22Rv1 (cell line): ENCODE data around the gene RPL10.

Experiments
- H3K27ac ChIP-seq: fragments of 450-650 bp; 2 replicates; pipeline ENCODE4 v1.5.1; 2017
- CTCF ChIP-seq: fragments of 450-650 bp; IDR thresholded peaks from 2 replicates; pipeline ENCODE4 v1.5.1; 2017; ENCODE audit warnings: mild to moderate bottlenecking
- ZFX ChIP-seq: fragments of 450-650 bp; IDR thresholded peaks from 2 replicates; pipeline ENCODE4 v1.6.1; 2017; ENCODE audit warnings: antibody characterized with exemption, borderline replicate concordance

The RPL10 gene

DNA sequence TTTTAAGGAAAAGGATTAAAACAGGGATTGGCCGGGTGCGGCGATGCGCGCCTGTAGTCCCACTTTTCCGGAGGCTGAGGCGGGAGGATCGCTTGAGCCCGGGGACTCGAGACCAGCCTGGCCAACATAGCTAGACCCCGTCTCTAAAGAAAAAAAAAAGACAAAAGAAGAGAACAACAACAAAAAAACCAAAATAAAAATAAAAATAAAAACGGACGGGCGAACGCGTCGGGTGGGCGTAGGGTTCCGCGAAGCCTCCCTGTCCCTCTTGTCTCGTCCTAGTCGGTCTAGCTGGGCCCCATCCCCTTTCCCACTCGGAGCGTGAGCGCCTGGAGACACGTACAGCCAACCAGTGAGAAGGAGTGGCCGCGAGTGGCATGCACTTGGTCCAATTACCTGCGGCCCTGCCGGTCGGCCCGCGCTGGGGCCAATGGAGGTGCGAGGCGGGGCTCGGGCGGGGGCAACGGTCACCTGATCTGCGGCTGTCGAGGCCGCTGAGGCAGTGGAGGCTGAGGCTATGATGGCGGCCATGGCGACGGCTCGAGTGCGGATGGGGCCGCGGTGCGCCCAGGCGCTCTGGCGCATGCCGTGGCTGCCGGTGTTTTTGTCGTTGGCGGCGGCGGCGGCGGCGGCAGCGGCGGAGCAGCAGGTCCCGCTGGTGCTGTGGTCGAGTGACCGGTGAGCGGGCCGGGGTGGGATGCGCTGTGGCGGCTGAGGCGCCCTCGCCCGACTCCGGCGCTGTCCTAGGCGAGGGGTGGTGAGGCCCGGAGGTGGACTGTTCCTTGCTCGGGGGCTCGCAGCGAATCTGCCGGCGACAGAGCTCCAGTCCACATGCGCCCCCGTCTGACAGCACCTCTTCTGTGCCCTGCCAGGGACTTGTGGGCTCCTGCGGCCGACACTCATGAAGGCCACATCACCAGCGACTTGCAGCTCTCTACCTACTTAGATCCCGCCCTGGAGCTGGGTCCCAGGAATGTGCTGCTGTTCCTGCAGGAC is 30.3 kb downstream of the RPL10 start, which contains the start of gene ATP6AP1:
Gene ATP6AP1, plus strand, starts transcription at position 502 of the 996 bp plus-strand sequence. Its CDS starts 16 bp downstream, at position 518.
- H3K27ac ChIP-seq, result peak within 1 kb of the TSS; percentile 55
- TF ChIP-seq ZFX, result no peak
- TF ChIP-seq CTCF, result no peak

DNA sequence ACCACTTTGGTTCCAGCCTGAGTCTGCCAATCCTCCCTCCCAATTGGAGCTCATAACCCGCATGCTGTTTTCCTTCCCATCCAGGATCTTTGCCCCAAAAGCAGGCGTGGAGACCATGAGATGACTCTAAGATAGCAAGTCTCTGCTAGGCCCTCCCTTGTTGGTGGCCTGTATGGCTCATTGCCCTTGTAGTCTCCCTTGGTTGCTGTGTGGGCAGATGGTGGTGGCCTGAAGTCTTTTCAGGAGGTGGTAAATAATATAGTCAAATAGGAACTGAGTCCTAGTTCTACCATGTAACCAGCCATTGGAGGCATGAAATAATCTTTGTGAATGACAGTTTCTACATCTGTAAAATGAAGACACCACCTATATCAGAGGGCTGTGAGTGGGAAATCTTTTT is 31.5 kb downstream of the RPL10 start:
- no peak overlapping the region for H3K27ac ChIP-seq
- TF ChIP-seq CTCF, result no peak
- no peak for TF ChIP-seq ZFX

DNA sequence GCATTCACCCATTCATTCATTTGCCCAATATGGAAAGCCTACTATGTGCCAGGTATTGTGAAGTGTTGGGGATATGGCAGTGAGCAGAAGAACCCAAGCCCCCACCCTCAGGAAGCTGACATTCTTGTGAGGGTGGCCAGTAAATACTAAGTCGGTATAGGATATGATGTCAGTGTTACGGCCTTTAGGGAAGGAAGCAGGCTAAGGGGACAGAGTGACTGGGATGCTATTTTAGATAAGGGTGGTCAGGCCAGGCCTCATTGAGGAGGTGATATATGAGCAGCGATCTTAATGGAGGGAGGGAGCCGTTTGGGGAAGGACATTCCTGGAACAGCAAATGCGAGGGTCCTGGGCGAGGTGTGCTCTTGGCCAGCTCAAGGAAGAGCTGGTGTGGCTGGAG is 32.3 kb downstream of the RPL10 start:
- TF ChIP-seq CTCF, result no peak
- TF ChIP-seq ZFX, result no peak

DNA sequence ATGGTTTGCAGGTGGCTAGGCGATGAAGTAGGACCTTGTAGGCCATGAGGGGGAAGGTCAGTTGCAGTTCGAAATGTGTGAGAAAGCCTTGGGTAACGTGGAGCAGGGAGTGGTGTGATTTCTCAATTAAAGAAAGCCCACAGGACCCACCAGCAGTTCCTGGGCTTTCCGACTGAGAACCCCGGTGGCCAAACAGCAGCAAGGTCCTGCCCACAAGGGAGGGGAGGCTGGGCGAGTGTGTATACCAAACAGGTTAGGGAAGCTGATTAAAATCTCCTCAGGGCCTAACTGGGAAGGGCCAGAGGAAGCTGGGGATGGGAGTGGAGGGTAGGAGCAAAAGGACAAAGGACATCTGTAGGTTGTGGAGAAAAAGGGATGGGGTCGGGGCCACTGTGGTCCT is 32.7 kb downstream of the RPL10 start:
- 0 out of 2 replicates have a peak overlapping the region, but pooled peaks have one; percentile 7 for H3K27ac ChIP-seq
- TF ChIP-seq CTCF (no peak), ZFX (no peak)

More for the DNA sequence above, 32.3 kb downstream of the RPL10 start:
- 0 out of 2 replicates have a peak overlapping the region, but pooled peaks have one; percentile 7 for H3K27ac ChIP-seq

DNA sequence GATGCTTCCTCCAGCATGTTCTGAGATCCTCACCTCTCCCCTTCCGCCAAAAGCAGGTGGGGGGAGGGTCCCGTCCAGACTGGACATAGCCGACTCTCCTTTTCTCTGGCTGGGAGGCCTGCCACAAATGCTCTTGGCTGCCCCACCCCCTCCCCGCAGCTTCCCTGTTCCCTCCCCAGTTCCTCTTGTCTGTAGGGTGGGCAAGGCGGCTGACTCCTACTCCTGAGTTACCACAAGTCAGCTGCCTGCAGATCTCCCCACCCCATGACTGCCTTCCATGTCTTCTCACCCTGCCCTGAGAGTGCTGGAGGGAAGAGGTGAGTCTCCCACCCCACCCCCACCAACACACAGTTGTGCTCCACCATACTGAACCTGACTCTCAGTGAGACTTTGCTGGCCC is 33.2 kb downstream of the RPL10 start:
- TF ChIP-seq ZFX (no peak), CTCF (no peak)
- no peak overlapping the region for H3K27ac ChIP-seq

DNA sequence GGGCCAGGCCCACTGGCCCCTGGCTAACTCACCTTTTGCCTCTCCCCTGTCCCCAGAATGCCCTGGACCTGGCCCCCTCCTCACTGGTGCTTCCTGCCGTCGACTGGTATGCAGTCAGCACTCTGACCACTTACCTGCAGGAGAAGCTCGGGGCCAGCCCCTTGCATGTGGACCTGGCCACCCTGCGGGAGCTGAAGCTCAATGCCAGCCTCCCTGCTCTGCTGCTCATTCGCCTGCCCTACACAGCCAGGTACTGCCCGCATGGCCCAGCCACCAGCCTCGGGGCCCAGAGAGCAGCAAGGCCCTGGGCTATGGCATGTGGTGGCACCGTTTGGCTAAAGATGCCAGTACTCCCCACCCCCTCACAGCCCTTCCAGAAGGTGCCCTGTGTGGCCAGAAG is 34.0 kb downstream of the RPL10 start:
- H3K27ac ChIP-seq, result no peak overlapping the region
- TF ChIP-seq CTCF (no peak), ZFX (no peak)

DNA sequence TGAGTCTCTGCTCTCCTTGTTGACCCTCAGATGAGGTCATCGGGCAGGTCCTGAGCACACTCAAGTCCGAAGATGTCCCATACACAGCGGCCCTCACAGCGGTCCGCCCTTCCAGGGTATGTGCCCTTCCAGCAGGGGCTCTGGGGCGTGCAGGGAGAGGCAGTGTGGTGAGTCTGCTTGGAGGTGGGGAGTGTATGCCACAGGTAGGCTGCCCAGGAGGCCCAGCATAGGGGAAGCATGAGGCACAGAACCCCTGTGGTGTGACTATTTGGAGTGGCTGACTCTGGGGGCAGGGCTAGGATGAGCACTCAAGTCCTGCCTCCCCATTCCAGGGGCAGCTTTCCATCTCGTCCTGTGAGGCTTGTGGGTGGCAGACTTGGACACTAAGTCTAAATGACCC is 35.4 kb downstream of the RPL10 start:
- TF ChIP-seq CTCF, result no peak
- no peak for TF ChIP-seq ZFX
- no peak overlapping the region for H3K27ac ChIP-seq
